ENCODE measurements around the gene SUGCT. TPM values are rescaled to one million over a fixed set of nuclear protein-coding genes. Genes with fewer than 3 reads are reported as not detected.

The SUGCT gene
- total and polyA plus RNA-seq, 2 of the 8 experiments (the other 6 are each of a cell fraction or from before 2014, with no cell fraction given), result 2.8 to 5.4 TPM

GRCh38 chr7:40760293-40760964 lies 625.6 kb downstream of the SUGCT start:
- no peaks in the 10 kb centered on the region for H3K79me1 ChIP-seq (ENCODE audit: low read depth, low read length)
- TF ChIP-seq CBX5 (IDR thresholded peaks at IDR 0.05; ENCODE audit: low read depth, low read length) (no peak), EP300 (IDR thresholded peaks at IDR 0.05; ENCODE audit: borderline replicate concordance in 1 of 2, low read depth in 2 of 2, low read length in 2 of 2) (no peak)
- H4K5ac ChIP-seq (ENCODE audit: insufficient read length, low read depth, low read length), result no peak overlapping the region
- H3K23me2 ChIP-seq (ENCODE audit: low read depth, low read length), result no peaks in the 10 kb centered on the region
- no peak overlapping the region for H3K23ac ChIP-seq (ENCODE audit: insufficient read length)
- FAIRE-seq (no peak), DNase-seq (ENCODE audit: low read depth in 1 of 2, low spot score in 2 of 2) (no peak)
- H3K36me3 ChIP-seq (ENCODE audit: control insufficient read depth in 2 of 4, insufficient read depth in 4 of 4, low read length in 3 of 4), result no peaks in the 10 kb centered on the region
- H4K20me1 ChIP-seq (replicated peaks in 1 of 2; ENCODE audit: control insufficient read depth in 1 of 2, insufficient read depth in 2 of 2, low read length in 2 of 2), result no peaks in the 10 kb centered on the region
- no peaks in the 10 kb centered on the region for H3K79me2 ChIP-seq (ENCODE audit: control insufficient read depth in 1 of 2, insufficient read depth in 2 of 2, low read length in 2 of 2)
- H4K91ac ChIP-seq (replicated peaks; ENCODE audit: insufficient read length, low read length), result no peak overlapping the region
- H3K14ac ChIP-seq (ENCODE audit: insufficient read length), result no peak overlapping the region
- no peak overlapping the region for H2AK5ac ChIP-seq (ENCODE audit: low read depth, low read length)
- no peak overlapping the region for H3K4me2 ChIP-seq (ENCODE audit: insufficient read depth in 1 of 2, low read depth in 2 of 2, low read length in 2 of 2)
- H2BK15ac ChIP-seq (ENCODE audit: low read length), result no peak overlapping the region
- H3K56ac ChIP-seq (replicated peaks; ENCODE audit: insufficient read length, low read depth, low read length), result no peak overlapping the region
- H3K18ac ChIP-seq (ENCODE audit: extremely low read depth, low read length), result no peak overlapping the region
- no peak overlapping the region for H3K9ac ChIP-seq (replicated peaks in 1 of 4; ENCODE audit: extremely low read depth in 1 of 4, low read depth in 3 of 4, low read length in 3 of 4)
- no peak overlapping the region for H2BK120ac ChIP-seq (replicated peaks; ENCODE audit: low read depth, low read length)
- peaks cover 2 to 4% (median 3%) of the 10 kb centered on the region in 4 experiments; a peak in 6 of 7 replicates for H3K4me1 ChIP-seq (replicated peaks in 1 of 4; ENCODE audit: control insufficient read depth in 3 of 4, insufficient read depth in 4 of 4, low read length in 3 of 4)
- no peak overlapping the region for H2AFZ ChIP-seq (ENCODE audit: low read length)
- H2BK5ac ChIP-seq (ENCODE audit: low read depth, low read length), result no peak overlapping the region
- 96% methylated on average over 5 of the region's 5 CpGs; no CpG with 5 or more reads in 1 of the 2 experiments for WGBS, 2 experiments (ENCODE audit: extremely low coverage in 1 of 2, insufficient coverage in 1 of 2, insufficient read length in 1 of 2, insufficient replicate concordance in 2 of 2, low coverage in 1 of 2, low lambda C conversion rate in 2 of 2, missing lambda C conversion rate in 1 of 2)
- POLR2A ChIA-PET (ENCODE audit: partially characterized antibody), result no interaction called here
- H3K27me3 ChIP-seq (replicated peaks in 1 of 4; ENCODE audit: control insufficient read depth in 3 of 4, extremely low read depth in 1 of 4, insufficient read depth in 3 of 4, low read length in 3 of 4), result no peaks in the 10 kb centered on the region
- H2BK12ac ChIP-seq (ENCODE audit: low read depth, low read length), result no peak overlapping the region
- H3K4me3 ChIP-seq (ENCODE audit: extremely low read depth in 1 of 4, insufficient read depth in 2 of 4, low read depth in 3 of 4, low read length in 4 of 4), result no peak overlapping the region
- no peak overlapping the region for H4K8ac ChIP-seq (ENCODE audit: extremely low read depth, insufficient read depth, low read length)
- H2BK20ac ChIP-seq (ENCODE audit: low read length), result no peak overlapping the region
- no peaks in the 10 kb centered on the region for H3K9me3 ChIP-seq (ENCODE audit: insufficient read depth in 2 of 2, low read depth in 1 of 2, low read length in 1 of 2)
- H3K27ac ChIP-seq (ENCODE audit: low read depth, low read length), result no peak overlapping the region
- CTCF ChIA-PET (ENCODE audit: partially characterized antibody), result interaction anchor here (2.3 kb wide), 1 partner anchor 9 kb away, joined by 8 read pairs; no protein-coding TSS in a partner anchor
- H3K4ac ChIP-seq (replicated peaks; ENCODE audit: insufficient read length, low read depth, low read length), result no peak overlapping the region
